Endometrial microvascular endothelial cells (primary cell): ENCODE results near the gene ELAPOR2. TPM values are rescaled to one million over a fixed set of nuclear protein-coding genes. Genes with fewer than 3 reads are reported as not detected.
"Not testable (repeated sequence)": the region's sequence is repeated elsewhere in the genome, so short reads cannot be mapped to it uniquely, and the experiment has no call there.

Source experiments
- in situ Hi-C: cut with HindIII; loops from 2 replicates; pipeline ENCODE4 v1.10.0; 2017; ENCODE audit warnings: low sequenced_read_pairs, low pct_unique_long_range_greater_than_20kb; ENCODE audit errors: inconsistent ontology term
- total RNA-seq: library from RNA; depleted of rRNA; stranded (reverse); fragments of >200 nt; gene quantifications from one replicate; pipeline ENCODE4 v1.2.3, GENCODE V29; 2015; ENCODE audit errors: inconsistent ontology term

Gene ELAPOR2
- total RNA-seq, 1 donor from 2014 or later, result 42.3 TPM

DNA sequence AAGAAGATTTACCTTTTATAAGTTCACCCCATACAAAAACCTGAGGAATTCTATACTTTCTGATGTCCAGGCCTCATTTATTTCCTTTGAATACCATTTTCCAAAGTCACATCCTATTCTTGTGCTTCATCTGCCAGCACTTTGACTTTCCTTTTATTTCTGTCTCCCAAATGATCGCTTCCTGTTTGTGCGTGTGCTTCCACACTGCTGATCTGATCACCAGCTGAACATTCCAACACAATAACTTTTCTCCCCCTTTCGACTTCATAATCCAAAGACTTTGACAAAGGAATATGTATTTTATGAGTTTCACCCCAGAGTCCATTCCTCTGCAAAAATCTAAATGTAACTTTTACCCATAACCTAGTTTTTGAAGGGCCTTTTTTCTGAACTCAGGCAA lies 3.1 kb downstream of the ELAPOR2 start:
- in situ Hi-C loops, result no loop called here

DNA sequence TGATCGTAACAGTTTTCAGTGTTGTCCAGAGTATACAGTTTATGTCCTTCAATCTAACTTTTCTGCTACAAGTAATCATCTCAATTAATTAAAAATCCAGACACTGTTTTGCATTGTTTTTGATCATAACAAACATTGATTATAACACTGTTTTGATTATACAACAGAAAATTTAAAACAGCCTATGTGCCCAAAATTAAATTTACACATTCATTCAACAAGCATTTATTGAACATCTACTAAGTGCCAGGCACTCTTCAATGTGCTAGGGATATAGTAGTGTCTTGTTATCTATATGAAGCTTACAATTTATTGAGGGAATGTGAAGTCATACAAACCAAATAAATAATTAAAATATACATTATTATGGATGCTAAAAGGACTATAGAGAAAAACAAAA lies 10.6 kb downstream of the ELAPOR2 start:
- in situ Hi-C loops, result no loop called here

DNA sequence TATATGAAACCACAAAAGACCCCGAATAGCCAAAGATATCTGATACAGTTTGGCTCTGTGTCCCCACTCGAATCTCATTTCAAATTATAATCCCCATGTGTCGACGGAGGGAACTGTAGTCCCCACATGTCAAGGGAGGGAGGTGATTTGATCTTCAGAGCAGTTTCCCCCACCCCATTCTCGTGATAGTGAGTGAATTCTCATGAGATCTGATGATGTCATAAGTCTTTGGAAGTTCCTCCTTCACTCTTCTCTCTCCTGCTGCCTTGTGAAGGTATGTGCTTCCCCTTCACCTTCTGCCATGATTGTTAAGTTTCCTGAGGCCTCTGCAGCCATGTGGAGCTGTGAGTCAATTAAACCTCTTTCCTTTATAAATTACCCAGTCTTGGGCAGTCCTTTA lies 13.0 kb downstream of the ELAPOR2 start:
- in situ Hi-C loops, result no loop called here

DNA sequence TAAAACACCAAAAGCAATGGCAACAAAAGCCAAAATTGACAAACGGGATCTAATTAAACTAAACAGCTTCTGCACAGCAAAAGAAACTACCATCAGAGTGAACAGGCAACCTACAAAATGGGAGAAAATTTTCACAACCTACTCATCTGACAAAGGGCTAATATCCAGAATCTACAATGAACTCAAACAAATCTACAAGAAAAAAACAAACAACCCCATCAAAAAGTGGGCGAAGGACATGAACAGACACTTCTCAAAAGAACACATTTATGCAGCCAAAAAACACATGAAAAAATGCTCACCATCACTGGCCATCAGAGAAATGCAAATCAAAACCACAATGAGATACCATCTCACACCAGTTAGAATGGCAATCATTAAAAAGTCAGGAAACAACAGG lies 14.7 kb downstream of the ELAPOR2 start:
- in situ Hi-C loops, result not testable (repeated sequence)

DNA sequence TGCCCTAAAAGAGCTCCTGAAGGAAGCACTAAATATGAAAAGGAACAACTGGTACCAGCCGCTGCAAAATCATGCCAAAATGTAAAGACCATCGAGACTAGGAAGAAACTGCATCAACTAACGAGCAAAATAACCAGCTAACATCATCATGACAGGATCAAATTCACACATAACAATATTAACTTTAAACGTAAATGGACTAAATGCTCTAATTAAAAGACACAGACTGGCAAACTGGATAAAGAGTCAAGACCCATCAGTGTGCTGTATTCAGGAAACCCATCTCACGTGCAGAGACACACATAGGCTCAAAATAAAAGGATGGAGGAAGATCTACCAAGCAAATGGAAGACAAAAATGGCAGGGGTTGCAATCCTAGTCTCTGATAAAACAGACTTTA lies 17.9 kb downstream of the ELAPOR2 start:
- in situ Hi-C loops, result not testable (repeated sequence)

DNA sequence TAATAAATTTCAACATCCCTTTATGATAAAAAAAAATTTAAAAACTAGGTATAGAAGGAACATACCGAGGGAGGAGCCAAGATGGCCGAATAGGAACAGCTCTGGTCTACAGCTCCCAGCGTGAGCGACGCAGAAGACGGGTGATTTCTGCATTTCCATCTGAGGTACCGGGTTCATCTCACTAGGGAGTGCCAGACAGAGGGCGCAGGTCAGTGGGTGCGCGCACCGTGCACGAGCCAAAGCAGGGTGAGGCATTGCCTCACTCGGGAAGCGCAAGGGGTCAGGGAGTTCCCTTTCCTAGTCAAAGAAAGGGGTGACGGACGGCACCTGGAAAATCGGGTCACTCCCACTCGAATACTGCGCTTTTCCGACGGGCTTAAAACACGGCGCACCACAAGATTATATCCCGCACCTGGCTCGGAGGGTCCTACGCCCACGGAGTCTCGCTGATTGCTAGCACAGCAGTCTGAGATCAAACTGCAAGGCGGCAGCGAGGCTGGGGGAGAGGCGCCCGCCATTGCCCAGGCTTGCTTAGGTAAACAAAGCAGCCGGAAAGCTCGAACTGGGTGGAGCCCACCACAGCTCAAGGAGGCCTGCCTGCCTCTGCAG lies 19.7 kb downstream of the ELAPOR2 start:
- in situ Hi-C loops, result not testable (repeated sequence)

DNA sequence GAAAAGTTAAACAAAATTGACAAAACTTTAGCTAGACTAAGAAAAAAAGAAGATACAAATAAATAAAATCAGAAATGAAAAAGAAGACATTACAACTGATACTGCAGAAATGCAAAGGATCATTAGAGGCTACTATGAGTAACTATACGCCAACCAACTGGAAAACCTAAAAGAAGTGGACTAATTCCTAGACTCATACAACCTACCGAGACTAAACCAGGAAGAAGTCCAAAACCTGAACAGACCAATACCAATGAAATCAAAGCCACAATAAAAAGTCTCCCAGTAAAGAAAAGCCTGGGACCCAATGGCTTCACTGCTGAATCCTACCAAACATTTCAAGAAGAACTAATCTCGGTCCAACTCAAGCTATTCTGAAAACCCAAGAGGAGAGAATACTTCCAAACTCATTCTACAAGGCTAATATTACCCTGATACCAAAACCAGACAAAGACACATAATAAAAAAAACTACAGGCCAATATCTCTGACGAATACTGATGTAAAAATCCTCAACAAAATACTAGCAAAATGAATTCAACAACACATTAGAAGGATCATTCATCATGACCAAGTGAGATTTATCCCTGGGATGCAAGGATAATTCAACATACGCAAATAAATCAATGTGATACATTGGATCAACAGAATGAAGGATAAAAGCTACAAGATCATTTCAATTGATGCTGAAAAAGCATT lies 20.3 kb downstream of the ELAPOR2 start:
- in situ Hi-C loops, result no loop called here

DNA sequence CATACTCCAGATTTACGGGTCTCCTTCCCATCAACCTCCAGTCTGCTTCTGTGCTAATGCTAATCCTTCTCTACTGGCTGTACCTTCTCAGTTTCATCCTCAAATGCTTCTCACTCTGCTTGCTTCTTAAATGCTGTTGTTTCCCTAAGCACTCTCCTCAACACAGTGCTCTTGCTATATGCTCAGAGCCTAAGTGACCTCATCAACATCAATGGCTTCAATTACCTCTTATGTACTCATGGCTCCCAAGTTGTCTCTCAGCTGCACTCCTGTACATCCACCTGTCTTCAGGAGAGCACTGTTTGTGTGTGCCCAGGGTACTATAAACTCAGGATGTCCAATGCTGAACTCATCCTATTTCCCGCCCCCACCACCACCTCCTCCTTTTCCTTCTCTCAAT lies 22.5 kb downstream of the ELAPOR2 start:
- in situ Hi-C loops, result no loop called here

DNA sequence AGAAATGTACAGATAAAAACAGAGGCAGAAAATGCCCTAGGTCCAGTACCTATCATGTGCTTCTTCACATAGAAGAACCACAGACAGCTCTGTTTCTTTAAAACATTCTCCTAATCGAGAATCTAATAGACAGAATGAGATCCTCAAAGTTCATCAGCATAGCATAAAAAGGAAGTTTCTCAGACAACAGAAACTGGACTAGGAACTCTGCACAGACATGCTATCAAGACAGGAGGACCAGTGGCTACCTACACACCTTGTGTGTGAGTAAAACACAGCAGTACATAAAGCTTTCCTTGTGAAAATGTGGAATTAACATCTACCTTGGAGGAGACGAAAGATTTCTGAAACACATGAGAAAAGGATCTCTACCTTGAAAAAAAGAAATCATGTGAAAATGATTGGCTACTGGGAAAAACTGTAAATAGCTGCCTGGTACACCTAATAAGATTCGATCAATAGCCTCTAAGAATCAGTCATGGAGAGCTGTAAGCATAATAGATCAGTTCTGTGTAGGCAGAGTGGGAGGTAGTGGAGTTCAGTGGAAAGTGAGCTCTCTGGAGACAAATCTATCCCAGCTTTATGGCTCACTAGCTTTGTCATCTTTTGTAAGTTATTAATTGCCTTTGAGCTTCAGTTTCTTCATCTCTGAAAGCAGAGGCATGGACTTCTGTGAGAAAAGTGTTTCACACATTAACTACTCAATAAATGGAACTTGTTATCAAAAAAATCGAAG lies 26.7 kb downstream of the ELAPOR2 start:
- in situ Hi-C loops, result no loop called here

DNA sequence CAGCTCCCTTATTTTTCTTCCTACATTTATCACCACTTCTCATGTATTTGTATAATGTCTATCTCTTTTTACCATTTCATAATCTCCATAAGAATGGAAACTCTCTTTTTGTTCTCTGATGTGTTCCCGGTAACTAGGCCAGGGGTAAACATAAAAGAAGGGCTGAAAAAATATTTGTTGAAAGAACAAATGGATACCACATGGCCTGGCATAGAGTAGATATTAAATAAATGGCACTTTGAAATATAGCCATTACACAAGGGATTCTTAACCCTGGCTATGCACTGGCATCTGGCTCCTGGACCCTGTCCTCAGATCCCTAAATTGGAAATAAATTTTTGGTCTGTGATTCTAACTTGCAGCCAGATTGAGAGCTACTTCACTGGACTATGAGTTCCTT lies 30.4 kb downstream of the ELAPOR2 start:
- in situ Hi-C loops, result no loop called here

DNA sequence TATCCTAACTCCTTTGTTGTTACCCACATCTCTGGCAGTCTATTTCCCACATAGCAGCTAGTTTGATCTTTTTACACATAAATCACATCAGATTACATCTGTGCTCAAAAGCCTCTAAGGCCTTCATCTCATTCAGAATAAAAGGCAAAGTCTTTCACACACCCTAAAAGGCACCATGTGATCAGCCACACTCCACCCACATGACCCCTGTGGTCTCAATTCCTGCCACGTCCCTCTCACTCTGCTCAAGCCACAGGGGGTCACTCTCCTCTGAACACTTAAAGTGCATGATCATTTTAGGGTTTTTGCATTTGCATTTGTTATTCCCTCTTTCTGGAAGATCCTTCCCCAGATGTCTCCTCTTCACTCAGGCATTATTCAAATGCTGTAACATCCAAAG lies 30.8 kb downstream of the ELAPOR2 start:
- in situ Hi-C loops, result no loop called here

DNA sequence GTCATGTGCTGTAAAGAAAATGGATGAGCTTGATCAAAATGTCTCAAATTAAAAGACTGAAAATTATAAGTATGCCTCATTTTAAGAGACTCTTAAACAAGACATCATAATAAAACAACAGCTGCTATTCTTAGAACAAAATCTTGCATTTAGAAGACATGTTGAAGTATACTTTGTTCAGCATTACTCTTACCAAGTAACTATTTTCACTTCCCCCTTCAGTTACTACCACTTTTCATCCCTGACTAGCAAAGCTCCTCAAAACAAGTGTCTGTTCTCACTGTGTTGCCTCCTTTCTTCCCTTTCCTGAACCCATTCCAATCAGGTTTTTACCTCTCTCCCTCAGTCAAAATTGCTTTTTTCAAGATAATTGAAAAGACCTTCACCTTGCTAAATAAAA lies 31.6 kb downstream of the ELAPOR2 start:
- in situ Hi-C loops, result no loop called here

DNA sequence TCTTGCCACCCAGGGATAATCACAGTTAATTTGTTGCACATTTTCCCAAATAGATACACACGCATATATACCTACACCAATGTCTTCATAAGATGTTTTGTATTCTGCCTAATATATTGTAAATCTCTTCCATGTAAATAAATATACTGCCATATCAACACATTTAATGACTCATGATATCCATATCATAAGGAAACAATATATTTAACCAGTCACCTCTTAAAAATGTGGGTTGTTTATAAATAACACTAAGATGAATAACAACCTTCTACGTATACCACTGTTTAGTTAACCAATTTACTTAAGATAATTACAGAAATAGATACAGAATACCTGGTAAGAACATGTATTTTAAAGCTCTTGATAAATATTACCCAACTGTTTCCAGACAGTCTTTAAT lies 38.2 kb downstream of the ELAPOR2 start:
- in situ Hi-C loops, result no loop called here

DNA sequence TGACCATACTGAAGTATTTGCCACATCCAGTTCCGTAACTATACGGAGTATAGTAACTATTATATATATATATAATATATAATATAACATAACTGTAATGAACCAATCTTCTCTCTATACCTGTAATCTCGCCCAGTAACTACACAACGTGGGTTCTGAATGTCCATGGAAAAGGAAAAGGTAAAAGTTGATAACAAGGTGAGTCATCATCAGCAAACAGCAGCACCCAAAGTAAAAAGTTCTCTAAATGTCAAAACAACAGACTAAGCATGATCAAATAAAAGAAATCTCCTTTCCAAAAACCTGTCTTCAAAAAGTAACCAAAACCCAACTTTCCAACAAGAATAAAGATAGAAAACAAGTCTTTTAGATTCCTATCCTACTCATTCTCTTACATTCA lies 42.8 kb downstream of the ELAPOR2 start:
- in situ Hi-C loops, result no loop called here

DNA sequence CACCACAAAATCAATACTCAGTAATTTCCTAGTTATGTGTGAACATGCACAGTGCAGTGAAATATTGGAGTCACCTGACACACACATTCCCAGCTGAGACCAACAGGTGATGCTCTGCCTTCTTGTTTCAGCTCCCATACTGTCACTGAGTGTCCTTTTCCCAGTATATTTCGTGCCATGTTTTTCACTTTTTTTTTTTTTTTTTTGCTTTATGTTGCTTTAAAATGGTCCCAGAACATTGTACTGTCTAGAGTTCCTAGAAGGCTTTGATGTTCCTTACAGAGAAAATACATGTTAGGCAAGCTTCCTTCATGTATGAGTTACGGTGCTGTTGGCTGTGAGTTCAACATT lies 45.6 kb downstream of the ELAPOR2 start:
- in situ Hi-C loops, result no loop called here

DNA sequence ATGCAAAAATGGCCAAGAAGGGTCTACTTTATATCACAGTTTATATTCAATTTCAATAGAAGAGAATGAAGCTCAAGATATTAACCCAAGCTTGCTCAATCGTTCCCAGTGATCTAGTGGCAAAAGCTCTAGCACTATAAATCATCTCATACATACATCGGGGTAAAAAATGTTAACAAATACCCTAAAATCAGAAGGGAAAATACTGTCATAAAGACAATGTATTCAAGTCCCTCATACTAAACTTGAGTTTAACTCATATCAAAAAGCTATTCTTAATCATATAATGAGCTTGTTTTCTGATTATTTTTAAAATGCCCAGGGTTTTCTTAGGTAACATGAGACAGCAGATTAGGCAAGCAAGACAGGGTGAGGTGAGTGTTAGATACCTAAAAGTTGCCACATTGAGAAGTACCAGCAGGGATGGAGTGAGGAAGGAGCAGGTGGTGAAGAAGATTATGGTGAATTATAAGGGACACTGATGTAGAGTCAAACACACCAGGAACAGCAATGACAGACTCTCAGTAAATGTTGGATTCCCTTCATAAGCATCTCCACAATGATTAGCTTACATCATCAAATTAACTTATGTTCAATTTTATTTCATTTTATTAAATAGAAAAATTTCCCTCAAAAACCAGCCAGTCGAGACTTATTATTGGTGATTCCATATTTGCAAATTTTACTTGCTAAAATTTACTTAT lies 46.2 kb downstream of the ELAPOR2 start:
- in situ Hi-C loops, result no loop called here
